GM19463 (cell line): ENCODE results near the gene CES4A.
A peak's percentile ranks its signal among the peaks of the same experiment; 100 is the strongest.
"Not testable (repeated sequence)": the region's sequence is repeated elsewhere in the genome, so short reads cannot be mapped to it uniquely, and the experiment has no call there.

ENCODE experiments used
- ATAC-seq: cut with Tn5 transposase; IDR thresholded peaks from one replicate; pipeline ENCODE4 v1.9.1; 2021; ENCODE audit warnings: mild to moderate bottlenecking, moderate library complexity; ENCODE audit not compliant: unreplicated experiment

Gene CES4A

GRCh38 chr16:66955363-66956153, 32.8 kb upstream of the CES4A start:
- not testable (repeated sequence) for ATAC-seq

GRCh38 chr16:66956154-66956457, 32.3 kb upstream of the CES4A start:
- ATAC-seq: not testable (repeated sequence)

GRCh38 chr16:66958857-66959703, 29.3 kb upstream of the CES4A start:
- no peak for ATAC-seq

GRCh38 chr16:66959704-66960161, 28.7 kb upstream of the CES4A start:
- no peak for ATAC-seq

- ATAC-seq: no peak
Observed at GRCh38 chr16:66960270-66960669, 28.1 kb upstream of the CES4A start.

- peak; percentile 86 for ATAC-seq
Observed at GRCh38 chr16:66961065-66961744, 27.2 kb upstream of the CES4A start, which contains the start of gene CES3. CES3 (plus strand) TSS chr16:66961266; CDS start chr16:66961308, 42 bp downstream.

- no peak for ATAC-seq
Observed at GRCh38 chr16:66961914-66962313, 26.5 kb upstream of the CES4A start.

GRCh38 chr16:66964049-66964448, 24.3 kb upstream of the CES4A start:
- ATAC-seq: no peak

GRCh38 chr16:66968847-66969246, 19.5 kb upstream of the CES4A start:
- ATAC-seq: no peak

- ATAC-seq: no peak
Observed at GRCh38 chr16:66970775-66971720, 17.3 kb upstream of the CES4A start.

- no peak for ATAC-seq
Observed at GRCh38 chr16:66972983-66973382, 15.4 kb upstream of the CES4A start.

GRCh38 chr16:66973716-66974115, 14.7 kb upstream of the CES4A start:
- no peak for ATAC-seq

GRCh38 chr16:66974156-66974931, 14.0 kb upstream of the CES4A start:
- not testable (repeated sequence) for ATAC-seq

- ATAC-seq: not testable (repeated sequence)
Observed at GRCh38 chr16:66974932-66975246, 13.5 kb upstream of the CES4A start.

GRCh38 chr16:66975302-66975893, 13.0 kb upstream of the CES4A start:
- ATAC-seq: no peak

- no peak for ATAC-seq
Observed at GRCh38 chr16:66976746-66977145, 11.6 kb upstream of the CES4A start.

- ATAC-seq: peak; percentile 82
Observed at GRCh38 chr16:66977341-66978113, 10.9 kb upstream of the CES4A start.

- no peak for ATAC-seq
Observed at GRCh38 chr16:66979011-66979717, 9.2 kb upstream of the CES4A start.
